ENCODE measurements around the gene CNNM4. TPM values are rescaled to one million over a fixed set of nuclear protein-coding genes. Genes with fewer than 3 reads are reported as not detected.

The CNNM4 gene
- total RNA-seq, 1 experiment from 2014 or later, result 14.0 TPM

GRCh38 chr2:96757477-96757860, 3.2 kb upstream of the CNNM4 start:
- Mint-ChIP-seq H3K27ac (no peak overlapping the region), H3K4me3 (no peak overlapping the region), H3K36me3 (no peaks in the 10 kb centered on the region), H3K27me3 (ENCODE audit: low read depth) (peaks cover 16% of the 10 kb centered on the region), H3K4me1 (peaks cover 30% of the 10 kb centered on the region), H3K9me3 (no peaks in the 10 kb centered on the region)
- DNase-seq (ENCODE audit: low spot score), result no peak
- CTCF ChIA-PET, result no interaction called here
- TF ChIP-seq TEAD4 (CRISPR knock-in tag; IDR thresholded peaks at IDR 0.05) (no peak), EMX1 (CRISPR knock-in tag; IDR thresholded peaks at IDR 0.05) (no peak), IRF1 (CRISPR knock-in tag; IDR thresholded peaks at IDR 0.05) (no peak), ZBTB43 (CRISPR knock-in tag; IDR thresholded peaks at IDR 0.05) (no peak), RORB (CRISPR knock-in tag; IDR thresholded peaks at IDR 0.05) (no peak), ZNF138 (CRISPR knock-in tag; conservative IDR thresholded peaks at IDR 0.05) (no peak), JUN (CRISPR knock-in tag; IDR thresholded peaks at IDR 0.05) (no peak), IRF2 (CRISPR knock-in tag; IDR thresholded peaks at IDR 0.05; ENCODE audit: borderline replicate concordance, low read depth) (no peak), PREB (CRISPR knock-in tag; IDR thresholded peaks at IDR 0.05; ENCODE audit: borderline replicate concordance) (no peak), ESRRA (CRISPR knock-in tag; IDR thresholded peaks at IDR 0.05; ENCODE audit: borderline replicate concordance) (no peak), MAX (CRISPR knock-in tag; IDR thresholded peaks at IDR 0.05) (no peak), SP1 (CRISPR knock-in tag; conservative IDR thresholded peaks at IDR 0.05) (no peak), TCF7 (CRISPR knock-in tag; IDR thresholded peaks at IDR 0.05; ENCODE audit: low read depth) (no peak), MLX (CRISPR knock-in tag; IDR thresholded peaks at IDR 0.05) (no peak), PRRX2 (CRISPR knock-in tag; IDR thresholded peaks at IDR 0.05) (no peak), NFYB (CRISPR knock-in tag; conservative IDR thresholded peaks at IDR 0.05; ENCODE audit: low read depth) (no peak), NFE2L1 (CRISPR knock-in tag; IDR thresholded peaks at IDR 0.05) (no peak), SMAD3 (CRISPR knock-in tag; IDR thresholded peaks at IDR 0.05; ENCODE audit: borderline replicate concordance) (no peak)
- POLR2A ChIA-PET, result no interaction called here
- no peak for ATAC-seq

GRCh38 chr2:96758987-96759386, 1.7 kb upstream of the CNNM4 start:
- Mint-ChIP-seq H3K27me3 (ENCODE audit: low read depth) (peaks cover 16% of the 10 kb centered on the region), H3K9me3 (no peaks in the 10 kb centered on the region), H3K36me3 (no peaks in the 10 kb centered on the region)

More at GRCh38 chr2:96758987-96759386, 1.7 kb upstream of the CNNM4 start:
- ATAC-seq (no peak), DNase-seq (ENCODE audit: low spot score) (no peak)
- TF ChIP-seq NR1H2 (CRISPR knock-in tag; IDR thresholded peaks at IDR 0.05), result no peak
- no peak for TF ChIP-seq FOXP1 (CRISPR knock-in tag; IDR thresholded peaks at IDR 0.05; ENCODE audit: borderline replicate concordance)
- TF ChIP-seq FOXP4 (CRISPR knock-in tag; IDR thresholded peaks at IDR 0.05), result no peak
- no peak for TF ChIP-seq FOXJ3 (CRISPR knock-in tag; IDR thresholded peaks at IDR 0.05; ENCODE audit: borderline replicate concordance)
- TF ChIP-seq ZMAT4 (CRISPR knock-in tag; IDR thresholded peaks at IDR 0.05), result no peak
- ChIA-PET CTCF (interaction anchor here (1.2 to 2.6 kb wide), 2 partner anchors 57 to 209 kb away, joined by 4 to 9 read pairs; partner anchors contain the start of gene CNNM3), POLR2A (no interaction called here)
- no peak overlapping the region for H3K4me3 Mint-ChIP-seq
- H3K27ac Mint-ChIP-seq, result no peak overlapping the region
- H3K4me1 Mint-ChIP-seq, result peaks cover 44% of the 10 kb centered on the region

All from WTC11 (cell line).